ENCODE results near the gene VMAC. TPM values are rescaled to one million over a fixed set of nuclear protein-coding genes. Genes with fewer than 3 reads are reported as not detected.

VMAC gene
- total and polyA plus RNA-seq, 9 of the 15 experiments (the other 6 are each of a cell fraction or from before 2014, with no cell fraction given), result 0.03 to 3.4 (median 1.1) TPM

GRCh38 chr19:5934069-5934401 is 29.4 kb downstream of the VMAC start:
- peaks cover 5% of the 10 kb centered on the region; the same call in 1 of the 3 replicates for H3K79me2 ChIP-seq (ENCODE audit: control insufficient read depth, insufficient read depth, low read length)
- peaks cover 92% of the 10 kb centered on the region; the same call in 2 of the 3 replicates for H3K36me3 ChIP-seq (ENCODE audit: control insufficient read depth, insufficient read depth, low read length)
- ChIA-PET CTCF (ENCODE audit: low intra/inter-chr PET ratio) (no interaction called here), POLR2A (interaction anchor here (0.9 kb wide), 1 partner anchor 20 kb away, joined by 4 read pairs; the partner anchor contains the start of gene CAPS)
- peak overlapping the region in 1 of 2 experiments; percentile 42; a peak in 1 of 4 replicates for H3K9ac ChIP-seq (ENCODE audit: insufficient read depth in 1 of 2, low read depth in 2 of 2, low read length in 2 of 2)
- FAIRE-seq (no peak), DNase-seq (ENCODE audit: extremely low read depth in 1 of 4, low spot score in 3 of 4) (no peak), ATAC-seq (no peak)
- no peaks in the 10 kb centered on the region for H3K27me3 ChIP-seq (ENCODE audit: control insufficient read depth in 2 of 2, insufficient read depth in 2 of 2, low read length in 2 of 2)
- no peaks in the 10 kb centered on the region for H3K9me3 ChIP-seq (replicated peaks; ENCODE audit: control insufficient read depth, insufficient read depth, low read depth, low read length)
- 94% methylated on average over 5 of the region's 5 CpGs for WGBS (ENCODE audit: insufficient coverage, low coverage, missing lambda C conversion rate)
- H3K4me3 ChIP-seq, result no peak overlapping the region
- H3K27ac ChIP-seq (ENCODE audit: extremely low read depth, low read depth, low read length), result no peak overlapping the region
- peaks cover 5% of the 10 kb centered on the region; the same call in 1 of the 2 replicates for H4K20me1 ChIP-seq (replicated peaks; ENCODE audit: control insufficient read depth, insufficient read depth, low read length)
- H3K4me2 ChIP-seq (ENCODE audit: insufficient read depth, low read length), result no peak overlapping the region
- intact Hi-C loops (cut with micrococcal nuclease) (no loop called here), in situ Hi-C loops (cut with MboI) (no loop called here)
- no peak overlapping the region for H2AFZ ChIP-seq (ENCODE audit: low read depth, low read length)
- BruUV-seq (replicated peaks), result no TSS peak
- peaks cover 2% of the 10 kb centered on the region for H3K9me1 ChIP-seq (ENCODE audit: control insufficient read depth, insufficient read depth, low read length)
- peaks cover 0 to 15% of the 10 kb centered on the region in 2 experiments; a peak in 1 of 5 replicates for H3K4me1 ChIP-seq (replicated peaks in 1 of 2; ENCODE audit: control insufficient read depth in 2 of 2, insufficient read depth in 2 of 2, low read length in 2 of 2)
- TF ChIP-seq ZNF780A (CRISPR knock-in tag; IDR thresholded peaks at IDR 0.05), result no peak
- TF ChIP-seq ZNF79 (CRISPR knock-in tag; IDR thresholded peaks at IDR 0.05; ENCODE audit: low read depth), result no peak
- no peak for TF ChIP-seq RFX1 (IDR thresholded peaks at IDR 0.05)
- no peak for TF ChIP-seq BCLAF1 (IDR thresholded peaks at IDR 0.05; ENCODE audit: borderline replicate concordance in 1 of 2, control insufficient read depth in 1 of 2, low read depth in 2 of 2, low read length in 1 of 2)
- no peak for TF ChIP-seq ZNF384 (IDR thresholded peaks at IDR 0.05; ENCODE audit: low read depth, low read length)
- no peak for TF ChIP-seq HCFC1 (IDR thresholded peaks at IDR 0.05; ENCODE audit: low read depth, low read length)
- TF ChIP-seq RHOXF2B (CRISPR knock-in tag; conservative IDR thresholded peaks at IDR 0.05), result no peak
- TF ChIP-seq SRSF9 (IDR thresholded peaks at IDR 0.05; ENCODE audit: borderline replicate concordance, low read depth, low read length), result no peak
- no peak for TF ChIP-seq ELF2 (CRISPR knock-in tag; IDR thresholded peaks at IDR 0.05)
- TF ChIP-seq DDX20 (tag; IDR thresholded peaks at IDR 0.05; ENCODE audit: low read depth), result no peak
- no peak for TF ChIP-seq ELF1 (tag; IDR thresholded peaks at IDR 0.05)
- no peak for TF ChIP-seq SRSF1 (IDR thresholded peaks at IDR 0.05; ENCODE audit: low read depth, low read length)
- no peak for TF ChIP-seq KDM1A (IDR thresholded peaks at IDR 0.05)
- TF ChIP-seq, protein P1, sequence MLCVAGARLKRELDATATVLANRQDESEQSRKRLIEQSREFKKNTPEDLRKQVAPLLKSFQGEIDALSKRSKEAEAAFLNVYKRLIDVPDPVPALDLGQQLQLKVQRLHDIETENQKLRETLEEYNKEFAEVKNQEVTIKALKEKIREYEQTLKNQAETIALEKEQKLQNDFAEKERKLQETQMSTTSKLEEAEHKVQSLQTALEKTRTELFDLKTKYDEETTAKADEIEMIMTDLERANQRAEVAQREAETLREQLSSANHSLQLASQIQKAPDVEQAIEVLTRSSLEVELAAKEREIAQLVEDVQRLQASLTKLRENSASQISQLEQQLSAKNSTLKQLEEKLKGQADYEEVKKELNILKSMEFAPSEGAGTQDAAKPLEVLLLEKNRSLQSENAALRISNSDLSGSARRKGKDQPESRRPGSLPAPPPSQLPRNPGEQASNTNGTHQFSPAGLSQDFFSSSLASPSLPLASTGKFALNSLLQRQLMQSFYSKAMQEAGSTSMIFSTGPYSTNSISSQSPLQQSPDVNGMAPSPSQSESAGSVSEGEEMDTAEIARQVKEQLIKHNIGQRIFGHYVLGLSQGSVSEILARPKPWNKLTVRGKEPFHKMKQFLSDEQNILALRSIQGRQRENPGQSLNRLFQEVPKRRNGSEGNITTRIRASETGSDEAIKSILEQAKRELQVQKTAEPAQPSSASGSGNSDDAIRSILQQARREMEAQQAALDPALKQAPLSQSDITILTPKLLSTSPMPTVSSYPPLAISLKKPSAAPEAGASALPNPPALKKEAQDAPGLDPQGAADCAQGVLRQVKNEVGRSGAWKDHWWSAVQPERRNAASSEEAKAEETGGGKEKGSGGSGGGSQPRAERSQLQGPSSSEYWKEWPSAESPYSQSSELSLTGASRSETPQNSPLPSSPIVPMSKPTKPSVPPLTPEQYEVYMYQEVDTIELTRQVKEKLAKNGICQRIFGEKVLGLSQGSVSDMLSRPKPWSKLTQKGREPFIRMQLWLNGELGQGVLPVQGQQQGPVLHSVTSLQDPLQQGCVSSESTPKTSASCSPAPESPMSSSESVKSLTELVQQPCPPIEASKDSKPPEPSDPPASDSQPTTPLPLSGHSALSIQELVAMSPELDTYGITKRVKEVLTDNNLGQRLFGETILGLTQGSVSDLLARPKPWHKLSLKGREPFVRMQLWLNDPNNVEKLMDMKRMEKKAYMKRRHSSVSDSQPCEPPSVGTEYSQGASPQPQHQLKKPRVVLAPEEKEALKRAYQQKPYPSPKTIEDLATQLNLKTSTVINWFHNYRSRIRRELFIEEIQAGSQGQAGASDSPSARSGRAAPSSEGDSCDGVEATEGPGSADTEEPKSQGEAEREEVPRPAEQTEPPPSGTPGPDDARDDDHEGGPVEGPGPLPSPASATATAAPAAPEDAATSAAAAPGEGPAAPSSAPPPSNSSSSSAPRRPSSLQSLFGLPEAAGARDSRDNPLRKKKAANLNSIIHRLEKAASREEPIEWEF (CRISPR knock-in tag; IDR thresholded peaks at IDR 0.05), result no peak
- no peak for TF ChIP-seq MTA3 (IDR thresholded peaks at IDR 0.05; ENCODE audit: borderline replicate concordance)
